Activated naive CD4-positive, alpha-beta T cell treated with anti-CD3 and anti-CD28 coated beads, Interleukin-2, amount 50 U/mL, for 24 hours (primary cell): Measurements from ENCODE around the gene SWSAP1.
A peak's percentile ranks its signal among the peaks of the same experiment; 100 is the strongest.
"Not testable (repeated sequence)": the region's sequence is repeated elsewhere in the genome, so short reads cannot be mapped to it uniquely, and the experiment has no call there.

Source experiments
- H3K27ac Mint-ChIP-seq: one replicate; pipeline ENCODE4 v1.8.0; 2021; ENCODE audit warnings: mild to moderate bottlenecking, mixed read lengths
- H3K27me3 Mint-ChIP-seq: one replicate; pipeline ENCODE4 v1.8.0; 2021; ENCODE audit warnings: mixed read lengths
- H3K36me3 Mint-ChIP-seq: one replicate; pipeline ENCODE4 v1.8.0; 2021; ENCODE audit warnings: mixed read lengths
- H3K4me1 Mint-ChIP-seq: one replicate; pipeline ENCODE4 v1.8.0; 2021; ENCODE audit warnings: mixed read lengths
- H3K4me3 Mint-ChIP-seq: one replicate; pipeline ENCODE4 v1.8.0; 2021; ENCODE audit warnings: mild to moderate bottlenecking, mixed read lengths
- H3K9me3 Mint-ChIP-seq: one replicate; pipeline ENCODE4 v1.8.0; 2021; ENCODE audit warnings: mixed read lengths

The SWSAP1 gene

DNA sequence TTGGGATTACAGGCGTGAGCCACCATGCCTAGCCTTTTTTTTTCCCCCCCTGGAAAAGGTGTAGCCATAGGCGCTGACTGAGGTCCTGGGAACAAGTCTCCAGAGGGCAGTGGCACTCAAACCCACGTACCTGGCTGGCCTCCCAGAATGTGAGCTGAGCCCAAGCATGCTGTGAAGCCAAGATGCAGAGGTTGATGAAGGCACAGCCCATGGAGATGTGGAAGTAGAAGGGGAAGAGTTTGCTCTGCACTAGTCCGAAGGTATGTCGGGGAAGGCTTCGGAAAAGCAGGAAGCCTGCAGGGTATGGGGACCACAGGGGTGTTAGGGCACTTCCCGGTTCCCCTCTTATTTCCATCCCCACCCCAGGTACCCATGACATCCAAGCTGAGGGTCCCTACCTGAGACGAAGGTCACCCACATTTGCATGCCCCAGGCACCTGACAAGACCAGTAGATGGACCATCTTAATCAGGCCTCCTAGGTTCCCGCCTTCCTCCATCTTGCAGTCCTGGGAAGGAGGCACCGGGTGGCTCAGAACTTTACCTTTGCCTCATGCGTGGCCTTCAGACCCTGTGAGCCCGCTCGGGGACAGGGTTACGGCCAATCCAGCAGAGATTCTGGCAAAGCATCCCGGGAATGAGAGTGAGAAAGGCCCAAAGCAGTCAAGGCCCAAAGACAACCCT, 29.2 kb upstream of the SWSAP1 start:
- Mint-ChIP-seq H3K27ac (peak overlapping the region; percentile 99), H3K9me3 (no peaks in the 10 kb centered on the region), H3K27me3 (no peaks in the 10 kb centered on the region), H3K4me3 (peak overlapping the region; percentile 100), H3K4me1 (peaks cover 31% of the 10 kb centered on the region), H3K36me3 (peaks cover 2% of the 10 kb centered on the region)

DNA sequence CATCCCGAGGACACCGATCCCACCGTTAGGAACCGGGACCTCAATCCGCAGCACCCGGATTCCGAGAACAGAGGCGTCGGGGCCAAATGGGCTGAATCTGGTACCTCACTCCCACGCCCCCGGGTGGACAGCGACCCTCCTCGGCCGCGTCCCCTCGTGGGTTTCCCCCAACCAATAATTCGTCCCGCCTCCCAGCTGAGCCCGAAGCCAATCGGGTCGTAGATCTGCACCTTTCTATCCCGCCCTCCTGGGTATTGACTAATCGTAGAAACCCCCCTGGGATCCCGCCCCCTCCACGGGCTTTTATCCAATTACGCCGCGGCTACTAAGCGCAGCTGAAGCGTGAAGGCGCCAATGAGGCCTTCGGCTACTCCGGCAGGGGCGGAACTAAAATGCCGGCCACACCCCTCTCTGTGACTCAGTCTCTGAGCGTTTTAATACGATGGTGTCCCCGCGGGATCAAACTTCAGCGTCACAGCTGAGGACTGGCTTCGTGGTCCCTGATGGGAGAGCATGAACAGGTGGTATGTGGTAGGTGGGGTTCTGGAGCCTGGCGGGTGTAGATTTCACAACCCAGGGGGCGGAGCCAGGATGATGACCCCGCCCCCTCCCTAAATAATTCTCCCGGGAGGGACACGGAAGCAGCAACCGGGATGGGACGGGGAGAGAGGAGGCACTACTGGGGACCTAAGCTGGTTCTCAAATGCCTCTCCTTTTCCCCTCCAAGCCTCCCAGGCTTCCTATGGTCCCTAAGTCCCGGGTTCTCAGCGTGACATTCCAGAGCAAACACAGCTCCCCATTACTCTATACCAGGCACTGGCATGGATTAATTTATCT, 28.1 kb upstream of the SWSAP1 start, which contains the start of the genes CCDC159 and TMEM205:
TSS of gene CCDC159 (plus strand) at position 416 of the 837 bp plus-strand sequence. CDS start at position 504, 88 bp downstream.
TSS of gene TMEM205 (minus strand) at position 165 of the 837 bp plus-strand sequence. CDS start 649 bp downstream, outside the sequence.
- Mint-ChIP-seq H3K27me3 (no peaks in the 10 kb centered on the region), H3K36me3 (peaks cover 2% of the 10 kb centered on the region), H3K4me3 (peak within 1 kb of the TSS; percentile 100), H3K27ac (peak within 1 kb of the TSS; percentile 99), H3K9me3 (no peaks in the 10 kb centered on the region), H3K4me1 (peaks cover 31% of the 10 kb centered on the region)

DNA sequence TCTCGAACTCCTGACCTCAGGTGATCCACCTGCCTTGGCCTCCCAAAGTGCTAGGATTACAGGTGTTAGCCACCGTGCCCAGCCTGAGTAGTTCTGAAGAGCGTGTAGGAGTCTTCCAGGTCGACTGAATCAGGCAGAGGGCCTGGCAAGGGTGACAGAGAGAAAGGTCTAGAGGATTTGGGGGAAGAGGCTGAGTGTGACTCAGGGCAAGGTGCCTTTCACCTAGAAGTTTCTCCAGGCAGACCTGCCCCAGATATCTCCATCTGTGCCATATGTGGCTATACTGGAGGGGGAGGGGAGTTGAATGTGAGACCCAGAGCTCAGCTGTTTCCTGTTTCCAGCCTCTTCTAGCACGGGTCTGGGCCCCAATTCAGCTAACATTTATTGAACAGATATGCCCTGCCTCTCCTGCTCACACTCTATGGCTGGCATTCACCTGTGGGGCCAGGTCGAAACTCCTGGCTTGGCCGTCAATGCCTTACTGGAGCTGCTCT, 26.9 kb upstream of the SWSAP1 start:
- H3K9me3 Mint-ChIP-seq, result no peaks in the 10 kb centered on the region
- peak overlapping the region; percentile 55 for H3K27ac Mint-ChIP-seq
- peaks cover 2% of the 10 kb centered on the region for H3K36me3 Mint-ChIP-seq

DNA sequence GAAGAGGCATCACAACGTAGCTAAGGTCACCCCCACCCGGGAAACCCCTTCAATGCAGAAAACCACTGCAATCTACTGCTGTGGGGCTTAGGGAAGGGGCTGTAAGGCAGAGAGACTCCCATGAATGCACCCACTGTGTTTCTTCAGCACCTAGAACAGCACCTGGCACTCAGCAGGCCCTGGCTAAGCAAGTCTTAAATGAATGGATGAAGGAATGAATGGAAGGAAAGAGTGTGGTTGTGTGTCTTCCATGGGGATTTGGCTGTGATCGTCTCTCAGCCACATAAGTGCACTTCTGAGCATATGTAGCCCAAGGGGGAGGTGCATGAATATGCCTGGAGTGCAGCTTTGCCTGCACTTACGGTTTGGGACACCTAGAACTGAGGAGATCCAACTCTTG, 25.3 kb upstream of the SWSAP1 start:
- Mint-ChIP-seq H3K27me3 (no peaks in the 10 kb centered on the region), H3K4me3 (no peak overlapping the region), H3K9me3 (no peaks in the 10 kb centered on the region), H3K36me3 (peaks cover 2% of the 10 kb centered on the region), H3K4me1 (peaks cover 31% of the 10 kb centered on the region), H3K27ac (no peak overlapping the region)

More for the DNA sequence above, 26.9 kb upstream of the SWSAP1 start:
- Mint-ChIP-seq H3K27me3 (no peaks in the 10 kb centered on the region), H3K4me1 (peaks cover 31% of the 10 kb centered on the region), H3K4me3 (peak overlapping the region; percentile 100)

DNA sequence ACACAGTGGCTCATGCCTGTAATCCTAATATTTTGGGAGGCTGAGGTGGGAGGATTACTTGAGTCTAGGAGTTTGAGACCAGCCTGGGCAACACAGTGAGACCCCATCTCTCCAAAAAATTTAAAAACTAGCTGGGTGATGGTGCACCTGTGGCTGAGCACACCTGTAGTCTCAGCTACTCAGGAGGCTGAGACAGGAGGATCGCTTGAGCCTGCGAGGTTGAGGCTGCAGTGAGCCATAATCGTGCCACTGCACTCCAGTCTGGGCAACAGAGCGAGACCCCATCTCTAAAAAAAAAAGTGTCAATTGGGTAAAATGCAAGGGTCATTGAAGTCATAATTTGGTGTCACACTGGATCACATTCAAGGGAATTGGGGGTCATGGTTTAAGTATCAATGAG, 20.4 kb upstream of the SWSAP1 start:
- not testable (repeated sequence) for H3K27me3 Mint-ChIP-seq, H3K4me1 Mint-ChIP-seq, H3K4me3 Mint-ChIP-seq, H3K27ac Mint-ChIP-seq, H3K36me3 Mint-ChIP-seq, H3K9me3 Mint-ChIP-seq

DNA sequence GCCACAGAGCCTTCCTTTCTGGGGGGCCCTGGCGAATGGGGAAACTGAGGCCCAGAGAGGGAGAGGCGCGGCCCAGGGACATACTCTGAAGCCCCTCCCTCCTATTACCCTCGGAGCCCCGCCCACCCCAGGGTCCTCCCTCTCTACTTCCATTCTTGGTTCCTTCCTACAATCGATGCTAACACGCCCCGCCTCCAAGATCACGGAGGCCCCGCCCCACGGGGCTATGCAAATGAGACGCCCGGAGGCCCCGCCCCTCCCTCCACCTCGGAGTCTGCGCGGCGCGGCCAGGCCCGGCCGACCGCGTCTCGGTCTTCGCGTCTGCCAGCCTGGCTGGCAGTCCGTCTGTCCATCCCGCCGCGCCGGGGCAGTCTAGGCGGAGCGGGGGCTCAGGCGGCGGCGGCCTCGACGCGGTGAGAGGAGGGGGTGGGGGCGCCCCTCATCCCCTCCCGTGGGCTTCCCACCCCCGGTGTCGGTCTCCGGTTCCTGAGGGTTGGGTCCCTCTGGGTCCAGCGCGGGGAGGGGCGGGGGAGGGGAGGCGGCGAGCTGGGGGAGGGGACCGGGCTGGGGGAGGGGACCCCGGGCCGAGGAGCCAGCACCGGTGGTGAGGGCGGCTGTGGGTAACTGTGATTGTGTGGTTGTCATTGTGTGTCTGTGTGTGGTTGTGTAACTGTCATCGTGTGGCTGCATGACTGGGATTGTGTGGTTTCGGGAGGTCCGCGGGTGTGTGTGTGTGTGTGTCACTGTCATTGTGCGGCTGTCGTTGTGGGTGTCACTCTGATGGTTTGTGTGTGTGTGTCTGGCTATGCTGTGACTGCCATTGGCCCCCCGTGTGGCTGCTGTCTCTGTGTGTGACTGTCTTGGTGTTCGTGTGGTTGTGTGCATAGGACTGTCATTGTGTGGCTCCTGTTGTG, 19.0 kb upstream of the SWSAP1 start, which contains the start of gene PLPPR2:
TSS of gene PLPPR2 (plus strand) at position 273 of the 914 bp plus-strand sequence. CDS start 2,242 bp downstream, outside the sequence.
- H3K4me3 Mint-ChIP-seq, result peak within 1 kb of the TSS; percentile 77
- H3K9me3 Mint-ChIP-seq, result no peaks in the 10 kb centered on the region
- H3K36me3 Mint-ChIP-seq, result no peaks in the 10 kb centered on the region
- no peaks in the 10 kb centered on the region for H3K27me3 Mint-ChIP-seq
- no peak within 1 kb of the TSS for H3K27ac Mint-ChIP-seq
- H3K4me1 Mint-ChIP-seq, result peaks cover 10% of the 10 kb centered on the region

DNA sequence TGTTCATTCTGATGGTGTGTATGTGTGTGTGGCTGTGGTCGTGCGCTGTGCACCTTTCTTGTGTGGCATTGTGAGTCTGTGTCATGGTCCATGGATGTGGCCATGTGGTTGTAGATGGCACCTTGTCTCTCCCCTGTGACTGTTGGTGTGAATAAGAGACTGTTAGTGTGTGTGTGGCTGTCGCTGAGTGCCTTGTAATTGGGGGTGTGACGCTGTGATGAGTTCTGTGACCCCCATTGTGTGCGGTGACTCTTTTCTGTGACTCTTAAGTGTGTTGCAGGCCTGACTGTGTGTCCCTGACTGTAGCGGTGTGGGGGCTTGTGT, 18.4 kb upstream of the SWSAP1 start:
- no peaks in the 10 kb centered on the region for H3K27me3 Mint-ChIP-seq
- H3K4me3 Mint-ChIP-seq, result peak overlapping the region; percentile 77
- H3K27ac Mint-ChIP-seq, result no peak overlapping the region
- no peaks in the 10 kb centered on the region for H3K36me3 Mint-ChIP-seq
- H3K9me3 Mint-ChIP-seq, result no peaks in the 10 kb centered on the region
- peaks cover 10% of the 10 kb centered on the region for H3K4me1 Mint-ChIP-seq

DNA sequence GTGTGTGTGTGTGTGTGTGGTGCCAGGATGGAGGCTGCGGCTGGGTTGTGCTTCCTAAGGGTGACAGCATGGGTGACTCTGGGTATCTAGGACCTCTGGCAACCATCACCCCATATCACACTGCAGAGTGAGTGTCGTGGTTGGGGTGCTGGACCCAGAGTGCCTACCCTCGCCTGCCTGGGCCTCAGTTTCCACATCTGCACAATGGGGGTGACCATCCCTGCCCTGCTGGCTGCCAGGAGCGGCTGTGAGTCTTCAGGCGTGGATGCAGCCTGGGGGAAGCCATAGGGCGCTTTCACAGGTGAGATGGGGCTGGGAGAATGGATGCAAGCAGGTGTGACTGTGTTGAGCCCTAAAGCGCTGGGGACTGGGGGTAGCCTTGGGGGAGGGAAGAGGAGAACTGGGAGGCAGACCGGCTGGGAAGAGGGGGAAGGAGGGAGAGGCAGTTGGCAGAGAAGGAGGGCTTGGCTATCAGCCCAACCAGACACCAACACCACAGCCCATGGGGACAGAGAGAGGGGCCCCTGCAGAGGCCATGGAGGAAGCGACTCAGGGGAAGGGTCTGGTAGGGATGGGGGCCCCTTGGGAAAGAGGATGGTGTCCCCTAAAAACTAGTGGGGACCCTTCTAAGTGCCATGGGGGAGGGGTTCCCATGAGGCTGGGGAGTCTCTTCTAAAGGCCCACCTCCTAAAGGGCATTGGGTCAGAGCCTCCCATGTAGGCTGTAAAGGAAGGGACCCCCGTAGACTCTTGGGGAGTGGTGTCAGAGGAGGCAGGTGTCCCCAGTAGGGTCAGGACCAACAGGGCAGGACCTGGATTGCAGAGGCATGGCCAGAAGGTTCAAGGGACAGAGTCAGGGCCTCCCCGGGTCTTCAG, 17.6 kb upstream of the SWSAP1 start:
- no peaks in the 10 kb centered on the region for H3K36me3 Mint-ChIP-seq
- H3K4me3 Mint-ChIP-seq, result no peak overlapping the region
- H3K27me3 Mint-ChIP-seq, result no peaks in the 10 kb centered on the region
- no peaks in the 10 kb centered on the region for H3K9me3 Mint-ChIP-seq
- no peak overlapping the region for H3K27ac Mint-ChIP-seq
- H3K4me1 Mint-ChIP-seq, result peaks cover 10% of the 10 kb centered on the region

DNA sequence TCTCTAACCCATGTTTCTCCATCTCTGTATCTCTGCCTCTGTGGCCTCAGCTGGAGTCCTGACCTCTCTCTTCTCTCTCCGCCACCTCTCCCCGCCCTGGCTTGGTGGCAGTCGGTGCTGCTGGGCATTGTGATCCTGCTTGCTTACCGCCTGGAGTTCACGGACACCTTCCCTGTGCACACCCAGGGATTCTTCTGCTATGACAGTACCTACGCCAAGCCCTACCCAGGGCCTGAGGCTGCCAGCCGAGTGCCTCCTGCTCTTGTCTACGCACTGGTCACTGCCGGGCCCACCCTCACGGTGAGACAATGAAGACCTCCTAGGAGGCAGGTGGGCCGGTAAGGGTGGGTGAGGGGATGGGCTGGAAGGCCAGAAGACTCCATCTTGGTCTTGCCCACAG, 15.0 kb upstream of the SWSAP1 start:
- no peak overlapping the region for H3K4me3 Mint-ChIP-seq
- H3K27ac Mint-ChIP-seq, result no peak overlapping the region
- no peaks in the 10 kb centered on the region for H3K9me3 Mint-ChIP-seq
- no peaks in the 10 kb centered on the region for H3K27me3 Mint-ChIP-seq
- peaks cover 10% of the 10 kb centered on the region for H3K4me1 Mint-ChIP-seq
- H3K36me3 Mint-ChIP-seq, result peaks cover under 1% of the 10 kb centered on the region

DNA sequence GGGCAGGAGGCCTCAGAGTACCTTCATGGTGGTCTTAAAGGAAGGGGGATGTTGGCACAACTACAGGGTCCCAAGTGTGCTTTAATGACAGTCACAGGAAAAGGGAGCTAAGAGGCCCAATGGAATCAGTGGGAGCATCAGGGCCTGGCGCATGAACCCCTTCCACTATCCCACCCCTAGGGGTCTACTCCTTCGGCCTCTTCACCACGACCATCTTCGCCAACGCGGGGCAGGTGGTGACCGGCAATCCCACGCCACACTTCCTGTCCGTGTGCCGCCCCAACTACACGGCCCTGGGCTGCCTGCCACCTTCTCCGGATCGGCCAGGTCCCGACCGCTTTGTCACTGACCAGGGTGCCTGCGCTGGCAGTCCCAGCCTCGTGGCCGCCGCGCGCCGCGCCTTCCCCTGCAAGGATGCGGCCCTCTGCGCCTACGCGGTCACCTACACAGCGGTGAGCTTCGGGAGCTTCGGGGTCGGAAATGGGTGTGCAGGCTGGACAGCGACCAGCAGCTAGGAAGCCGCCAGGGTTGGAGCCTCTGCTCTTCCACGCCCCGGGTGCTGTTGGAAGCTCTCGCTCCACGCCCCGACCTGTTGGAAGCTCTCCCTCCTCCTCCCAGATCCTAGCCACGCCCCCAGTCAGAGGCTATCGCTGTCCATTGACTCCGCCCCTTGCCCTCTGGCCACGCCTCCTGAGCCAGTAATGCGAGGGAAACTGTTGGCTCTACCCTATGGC, 13.3 kb upstream of the SWSAP1 start:
- Mint-ChIP-seq H3K9me3 (no peaks in the 10 kb centered on the region), H3K27me3 (no peaks in the 10 kb centered on the region), H3K27ac (no peak overlapping the region), H3K4me1 (peaks cover 3% of the 10 kb centered on the region), H3K4me3 (no peak overlapping the region), H3K36me3 (peaks cover 2% of the 10 kb centered on the region)

DNA sequence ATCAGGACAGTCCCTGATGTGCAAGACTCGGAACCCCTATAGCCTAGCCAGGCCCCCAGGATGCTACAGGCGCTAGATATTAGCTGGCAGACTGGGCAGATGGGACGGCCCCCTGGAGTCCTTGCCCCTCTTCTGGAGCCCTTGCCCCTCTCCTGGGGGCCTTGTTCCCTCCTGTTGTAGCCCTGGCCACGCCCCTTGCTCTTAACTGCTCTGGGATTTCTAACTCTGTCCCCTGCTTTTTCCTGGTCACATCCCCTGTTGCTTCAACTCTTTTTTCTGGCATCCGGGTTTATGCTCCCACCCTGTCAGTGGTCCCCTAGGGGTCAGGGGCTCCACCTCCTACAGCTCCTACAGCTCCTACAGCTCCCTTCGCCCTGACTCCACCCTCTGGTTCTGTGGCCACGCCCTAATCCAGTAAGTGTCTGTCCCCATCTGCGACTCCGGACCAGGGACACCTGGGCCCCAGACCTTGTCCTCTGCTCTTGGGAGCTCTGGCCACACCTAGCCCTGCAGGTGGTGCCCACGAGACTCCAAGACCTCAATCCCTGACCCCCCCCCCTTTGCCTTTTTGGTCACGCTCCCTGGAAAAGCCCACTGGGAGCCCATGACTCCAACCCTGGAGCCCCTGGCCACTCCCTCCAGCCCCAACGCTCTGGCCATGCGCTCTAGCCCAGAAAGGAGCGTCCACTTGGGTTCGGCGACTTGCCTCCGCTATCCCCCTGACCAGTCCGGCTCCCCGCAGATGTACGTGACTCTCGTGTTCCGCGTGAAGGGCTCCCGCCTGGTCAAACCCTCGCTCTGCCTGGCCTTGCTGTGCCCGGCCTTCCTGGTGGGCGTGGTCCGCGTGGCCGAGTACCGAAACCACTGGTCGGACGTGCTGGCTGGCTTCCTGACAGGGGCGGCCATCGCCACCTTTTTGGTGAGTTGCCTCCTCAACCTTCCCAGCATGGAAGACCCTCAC, 12.4 kb upstream of the SWSAP1 start:
- H3K36me3 Mint-ChIP-seq, result peaks cover 2% of the 10 kb centered on the region
- no peaks in the 10 kb centered on the region for H3K4me1 Mint-ChIP-seq
- no peaks in the 10 kb centered on the region for H3K9me3 Mint-ChIP-seq
- no peak overlapping the region for H3K27ac Mint-ChIP-seq
- no peaks in the 10 kb centered on the region for H3K27me3 Mint-ChIP-seq
- no peak overlapping the region for H3K4me3 Mint-ChIP-seq

DNA sequence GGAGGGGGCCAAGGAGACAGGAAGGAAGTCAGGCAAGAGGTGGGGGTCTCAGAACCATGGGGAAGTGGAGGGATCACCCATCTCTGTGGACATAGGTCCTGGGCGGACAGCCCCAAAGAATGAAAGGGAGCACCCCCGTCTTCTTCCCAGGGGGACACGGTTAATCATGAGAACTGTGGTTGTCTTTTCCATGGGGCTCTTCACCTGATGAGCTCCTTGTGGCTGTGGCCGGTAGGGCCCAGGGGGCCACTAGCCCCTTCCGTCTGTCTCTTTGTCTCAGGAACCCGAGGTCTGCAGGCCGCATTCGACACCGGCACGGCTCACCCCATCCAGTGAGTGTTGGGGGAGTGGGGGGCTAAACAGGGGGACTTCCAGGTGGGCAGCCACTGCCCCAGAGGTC, 10.6 kb upstream of the SWSAP1 start:
- Mint-ChIP-seq H3K4me1 (no peaks in the 10 kb centered on the region), H3K27me3 (no peaks in the 10 kb centered on the region), H3K9me3 (no peaks in the 10 kb centered on the region), H3K4me3 (no peak overlapping the region), H3K36me3 (peaks cover 7% of the 10 kb centered on the region), H3K27ac (no peak overlapping the region)

DNA sequence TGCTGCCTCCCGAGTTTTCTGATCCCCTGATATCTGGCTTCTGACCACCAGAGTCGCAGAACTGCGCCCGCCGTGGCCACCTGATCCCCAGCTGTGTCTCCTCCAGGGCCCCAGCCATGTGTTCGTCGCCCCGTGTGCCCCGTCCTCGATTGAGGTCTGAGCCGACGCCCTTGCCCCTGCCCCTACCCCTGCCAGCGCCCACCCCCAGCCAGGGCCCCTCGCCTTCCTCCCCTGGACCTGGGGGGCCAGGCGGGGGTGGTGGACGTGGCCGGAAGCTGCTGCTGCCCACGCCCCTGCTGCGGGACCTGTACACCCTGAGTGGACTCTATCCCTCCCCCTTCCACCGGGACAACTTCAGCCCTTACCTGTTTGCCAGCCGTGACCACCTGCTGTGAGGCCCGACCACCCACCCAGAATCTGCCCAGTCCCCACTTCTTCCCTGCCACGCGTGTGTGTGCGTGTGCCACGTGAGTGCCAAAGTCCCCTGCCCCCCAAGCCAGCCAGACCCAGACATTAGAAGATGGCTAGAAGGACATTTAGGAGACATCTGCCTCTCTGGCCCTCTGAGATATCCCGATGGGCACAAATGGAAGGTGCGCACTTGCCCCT, 10.1 kb upstream of the SWSAP1 start:
- H3K27ac Mint-ChIP-seq, result no peak overlapping the region

More for the DNA sequence above, 10.1 kb upstream of the SWSAP1 start:
- H3K9me3 Mint-ChIP-seq, result no peaks in the 10 kb centered on the region
- H3K36me3 Mint-ChIP-seq, result peaks cover 10% of the 10 kb centered on the region
- no peaks in the 10 kb centered on the region for H3K4me1 Mint-ChIP-seq
- no peaks in the 10 kb centered on the region for H3K27me3 Mint-ChIP-seq
- H3K4me3 Mint-ChIP-seq, result no peak overlapping the region
